Stimulated activated CD4-positive, alpha-beta T cell treated with anti-CD3 and anti-CD28 coated beads, Interleukin-12 subunit alpha, Interleukin-12 subunit beta, amount 100 ng/mL, for 24 hours (primary cell): ENCODE data around the gene LITAFD.
"Not testable (repeated sequence)": the region's sequence is repeated elsewhere in the genome, so short reads cannot be mapped to it uniquely, and the experiment has no call there.

Experiments used
- DNase-seq, 2 experiments: peaks; one replicate each; pipeline ENCODE4 v3.0.0-alpha.2; 2020; ENCODE audit warnings: low read depth in 2 of 2

LITAFD gene

DNA sequence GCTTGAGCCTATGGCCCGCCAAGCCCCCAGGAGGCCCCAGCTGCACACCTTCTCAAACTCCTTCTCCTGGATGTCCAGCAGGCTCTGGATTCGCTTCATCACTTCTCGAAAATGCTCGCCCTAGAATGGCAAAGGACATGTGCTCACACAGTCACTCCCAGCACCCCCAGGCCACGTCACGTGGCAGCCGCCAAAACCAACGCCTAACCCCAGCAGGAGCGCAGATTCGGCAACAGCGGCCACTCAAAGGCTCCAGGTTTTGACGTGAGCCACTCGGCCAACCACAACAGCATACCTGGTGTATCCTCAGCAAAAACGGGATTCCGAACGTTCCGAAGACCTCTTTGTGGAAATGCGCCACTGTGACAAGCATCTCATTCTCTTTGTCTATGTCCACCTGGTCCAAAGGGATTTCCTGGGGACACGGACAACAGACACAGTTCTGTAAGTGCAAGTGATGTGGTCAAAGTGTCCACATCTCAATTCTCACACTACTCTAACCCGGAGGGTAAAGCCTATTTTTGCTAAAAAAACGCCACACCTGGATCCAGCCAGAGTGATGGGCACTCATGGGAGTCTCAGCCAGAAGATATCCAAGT is 12.7 kb downstream of the LITAFD start:
- no peak for DNase-seq

DNA sequence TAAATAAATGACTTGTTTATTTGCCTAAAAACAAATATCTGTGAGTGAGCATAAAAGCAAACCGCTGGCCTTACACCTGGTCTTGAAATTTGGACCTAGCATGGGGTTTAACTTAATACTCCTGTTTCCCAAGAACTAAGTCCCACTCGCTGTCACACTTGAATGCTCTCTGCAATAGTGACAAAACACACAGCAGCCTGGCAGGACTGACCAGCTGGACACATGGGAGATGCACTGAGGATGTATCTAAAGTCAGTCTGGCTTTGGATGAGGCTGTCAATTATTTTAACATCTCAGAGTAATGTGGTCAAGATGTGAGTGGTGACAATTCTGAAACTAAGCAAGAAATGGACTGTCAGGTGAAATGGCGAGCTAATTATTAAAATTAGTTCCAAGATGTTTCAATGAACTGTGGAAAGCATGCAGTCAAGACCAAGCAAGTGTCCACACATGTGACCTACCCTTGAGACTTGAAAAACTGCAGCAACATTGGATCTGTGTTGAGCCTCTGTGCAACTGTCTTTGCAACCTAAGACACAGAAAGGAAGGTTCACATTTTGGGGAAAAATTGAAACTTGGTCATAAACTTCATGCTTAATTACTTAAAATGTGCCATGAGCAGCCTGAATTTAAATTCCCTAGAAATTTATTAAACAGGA is 16.6 kb downstream of the LITAFD start:
- no peak for DNase-seq

DNA sequence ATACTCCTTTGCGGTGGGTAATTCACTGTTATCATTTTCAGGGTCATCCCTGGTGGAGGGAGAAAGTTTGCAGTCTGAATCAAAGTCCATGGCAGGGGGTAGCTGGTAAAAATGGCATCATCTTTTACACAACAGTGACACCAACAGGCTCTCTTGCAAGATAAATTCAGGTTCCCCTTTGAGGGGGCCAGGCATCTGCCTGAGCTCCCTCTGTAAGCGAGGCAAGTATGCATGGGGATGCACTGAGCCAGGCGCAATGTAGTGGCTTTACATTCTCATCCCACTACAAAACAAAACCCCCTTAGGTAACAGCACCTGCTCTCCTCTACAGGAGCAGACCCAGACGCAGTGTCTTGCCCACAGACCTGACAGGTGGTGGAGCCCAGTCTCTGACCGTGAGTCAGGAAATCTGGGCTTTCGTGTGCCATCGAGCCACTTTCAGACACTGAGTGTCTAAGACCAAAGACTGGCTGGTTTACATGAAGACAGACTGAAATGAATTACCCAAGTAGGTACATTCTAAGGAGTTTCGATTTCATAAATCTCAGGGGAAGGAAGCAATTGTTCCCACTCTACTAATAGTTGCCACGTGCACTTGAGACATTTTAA is 17.7 kb downstream of the LITAFD start:
- no peak for DNase-seq

DNA sequence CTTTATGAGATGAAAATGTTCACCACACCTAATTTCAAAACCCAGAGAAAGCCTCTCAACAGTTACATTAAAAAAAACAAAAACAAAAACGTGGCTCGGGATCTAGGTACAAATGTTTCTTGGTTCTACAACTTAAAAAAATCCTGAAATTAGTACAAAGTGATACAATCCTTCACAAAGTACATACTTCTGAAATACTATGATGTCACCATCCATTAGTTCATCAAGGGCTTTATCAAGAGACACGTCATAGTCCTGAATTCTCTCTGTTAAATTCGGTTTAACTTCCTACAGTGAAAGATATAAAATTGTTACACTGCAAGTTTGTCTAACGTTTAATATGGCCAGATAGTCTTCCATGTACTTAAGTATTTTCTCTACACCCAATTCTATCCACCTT is 18.2 kb downstream of the LITAFD start:
- no peak for DNase-seq

DNA sequence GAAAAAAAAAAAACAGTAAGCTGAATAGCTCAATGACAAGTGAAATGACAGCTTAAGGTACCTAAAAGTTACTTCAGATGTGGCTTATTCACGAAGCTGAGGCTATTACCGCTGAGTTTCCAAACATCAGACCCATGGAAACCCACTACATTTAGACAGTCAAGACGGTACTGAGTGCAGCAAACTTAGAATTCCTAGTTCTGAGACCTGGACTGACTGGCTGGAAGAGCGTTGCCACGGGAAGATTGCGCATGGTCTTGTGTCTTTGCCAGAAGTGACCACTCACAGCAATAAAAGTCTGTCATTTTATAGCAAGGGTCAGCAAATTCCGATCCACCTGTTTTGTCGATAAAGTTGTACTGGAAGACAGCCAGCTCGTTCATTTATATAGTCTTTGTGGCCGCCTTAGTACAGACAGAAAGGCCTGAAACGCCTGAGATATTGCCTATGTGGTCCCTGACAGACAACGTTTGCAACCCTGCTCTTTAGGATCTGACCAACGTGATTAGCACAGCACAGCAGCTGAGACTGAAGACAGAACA is 19.2 kb downstream of the LITAFD start:
- no peak for DNase-seq

DNA sequence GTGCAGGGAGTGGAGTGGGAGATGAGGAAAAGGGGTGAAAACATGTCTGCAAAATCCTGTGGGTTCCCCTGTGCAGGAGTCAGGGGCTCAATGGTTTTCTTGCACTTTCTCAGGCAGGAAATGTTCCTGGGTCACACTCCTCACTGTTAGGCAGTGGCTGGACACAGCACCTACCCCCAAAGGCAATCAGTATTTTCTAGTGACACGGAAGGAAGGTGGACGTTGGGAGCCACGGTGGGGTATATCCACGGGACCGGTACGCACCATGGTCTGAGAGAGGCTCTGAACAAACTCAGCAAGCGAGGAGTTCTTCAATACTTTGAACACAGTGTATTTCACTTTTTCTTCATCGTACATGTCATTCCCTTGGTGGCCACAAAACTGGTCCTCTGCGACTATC is 20.9 kb downstream of the LITAFD start:
- DNase-seq: no peak

DNA sequence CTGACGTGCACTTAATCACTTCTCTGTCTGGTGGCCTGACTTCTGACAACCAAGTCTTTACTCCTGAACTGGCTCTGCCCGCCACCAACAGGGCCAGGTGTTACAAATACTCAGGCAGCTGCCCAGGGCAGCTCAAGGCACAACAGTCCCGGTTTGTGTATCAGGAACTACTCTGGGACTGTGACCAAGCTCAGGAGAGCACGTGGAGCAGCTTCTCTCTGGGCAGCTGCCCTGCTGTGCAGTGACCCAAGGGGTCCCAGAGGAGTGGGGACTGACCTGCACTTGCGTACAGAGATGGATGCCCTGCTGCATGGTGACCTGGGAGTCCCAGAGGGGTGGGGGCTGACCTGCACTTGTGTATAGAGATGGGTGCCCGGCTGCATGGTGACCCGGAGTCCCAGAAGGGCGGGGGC is 21.9 kb downstream of the LITAFD start:
- DNase-seq: no peak

DNA sequence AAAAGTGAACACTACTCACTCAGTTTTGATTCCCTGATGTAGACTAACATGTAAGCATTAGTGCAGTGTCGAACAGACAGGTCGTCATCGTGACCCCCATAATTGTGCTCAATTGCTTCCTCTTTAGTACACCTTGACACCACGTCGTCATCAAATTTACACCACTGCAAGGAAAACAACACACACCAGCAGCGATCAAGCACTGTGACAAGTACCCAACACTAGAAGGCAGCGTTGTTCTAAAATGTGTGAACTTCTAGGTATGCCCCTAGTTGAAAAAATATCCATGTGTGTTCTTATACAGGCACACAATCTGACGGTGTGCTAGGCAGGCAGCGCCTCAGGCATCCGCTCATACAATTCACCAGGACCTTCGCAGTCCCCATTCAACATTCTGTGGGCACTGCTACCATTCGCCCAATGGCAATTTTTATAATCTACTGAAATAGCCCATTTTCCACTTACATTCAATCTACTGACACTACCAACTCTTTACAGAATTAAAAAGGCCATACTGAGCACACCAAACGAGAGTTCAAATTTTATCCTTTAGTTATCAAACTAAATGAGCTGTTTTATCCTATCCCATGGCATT is 23.1 kb downstream of the LITAFD start:
- no peak for DNase-seq

DNA sequence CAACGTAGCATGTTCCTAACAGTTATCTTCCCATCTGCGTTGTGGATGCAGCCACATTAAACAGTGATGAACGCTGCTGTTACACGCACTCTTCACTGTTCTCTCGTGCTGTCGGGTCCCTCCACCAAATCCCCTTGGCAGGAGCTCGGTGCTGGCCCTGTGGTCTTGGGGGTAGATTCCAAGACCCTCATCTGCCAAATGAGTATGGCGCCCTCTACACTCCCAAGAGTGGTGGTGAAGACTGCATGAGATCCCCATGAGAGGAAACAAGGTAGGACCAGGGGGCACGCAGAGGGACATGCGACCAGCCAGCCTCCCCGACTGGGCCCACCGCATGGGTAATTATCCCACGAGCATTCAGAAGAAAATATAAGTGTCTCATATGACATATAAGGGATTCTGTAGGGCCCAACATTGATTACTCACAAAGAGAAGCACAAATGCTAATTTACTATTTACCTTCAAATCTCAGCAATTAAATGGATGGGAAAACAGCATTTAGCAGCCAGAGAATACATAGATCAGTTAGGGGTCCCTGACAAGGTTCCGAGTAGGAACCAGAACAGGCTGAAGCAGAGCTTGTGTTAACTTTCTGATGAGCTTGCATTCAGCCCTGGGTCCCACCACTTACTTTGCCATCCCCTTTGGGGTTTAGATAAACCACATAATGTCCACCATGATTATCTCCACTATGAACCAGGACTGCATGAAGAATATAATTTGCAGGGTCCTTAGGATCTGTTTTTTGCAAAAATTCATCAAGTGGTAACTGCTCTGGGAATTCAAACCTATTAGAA is 23.8 kb downstream of the LITAFD start:
- DNase-seq: no peak

DNA sequence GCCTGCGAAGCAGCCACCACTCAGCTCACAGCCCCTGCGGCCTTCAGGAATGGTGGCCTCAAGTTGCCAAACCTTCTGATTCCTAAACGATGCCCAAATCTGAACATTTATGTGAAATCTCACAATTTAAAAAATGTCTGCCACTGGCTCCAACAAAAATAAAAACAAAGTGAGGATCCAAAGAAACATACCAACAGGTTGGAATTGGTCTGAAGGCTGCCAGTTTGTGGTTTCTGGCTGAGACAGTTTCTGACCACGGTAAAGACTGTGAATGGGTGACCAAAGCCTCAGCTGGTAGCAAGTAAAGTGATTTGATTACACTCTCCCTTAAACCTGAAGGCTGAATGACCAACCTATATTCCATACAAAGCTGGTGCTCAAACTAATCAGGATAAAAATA is 24.9 kb downstream of the LITAFD start:
- DNase-seq: no peak

DNA sequence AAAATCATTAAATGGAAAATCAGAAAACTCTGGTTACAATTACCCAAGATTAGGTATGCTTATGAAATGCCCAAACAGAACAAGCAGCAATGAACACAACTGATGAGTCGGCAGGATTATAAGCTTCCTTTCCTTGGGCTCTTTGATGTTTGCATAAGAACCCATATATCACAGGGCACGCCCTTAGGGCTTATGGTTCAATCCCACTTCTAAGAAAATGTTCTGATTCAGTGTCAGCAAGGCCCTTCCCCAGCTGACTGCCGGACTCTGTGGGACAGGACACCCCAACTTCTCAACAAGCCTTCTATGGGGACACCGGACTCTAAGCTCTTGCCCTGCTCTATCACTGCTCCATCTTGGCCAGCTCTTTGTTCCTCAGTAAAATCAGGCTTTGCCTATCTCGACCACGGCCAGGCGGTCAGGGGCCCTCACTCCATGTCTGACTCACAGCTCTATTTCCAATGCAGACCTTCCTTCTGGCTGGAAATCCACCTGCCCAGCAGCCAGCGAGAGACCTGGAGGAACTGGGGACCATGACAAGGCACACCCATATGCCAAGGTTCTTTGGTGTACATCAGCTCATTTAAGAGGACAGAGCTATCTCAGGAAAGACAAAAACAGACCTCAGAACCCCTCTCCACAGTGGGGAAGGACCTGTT is 26.8 kb downstream of the LITAFD start:
- no peak for DNase-seq

DNA sequence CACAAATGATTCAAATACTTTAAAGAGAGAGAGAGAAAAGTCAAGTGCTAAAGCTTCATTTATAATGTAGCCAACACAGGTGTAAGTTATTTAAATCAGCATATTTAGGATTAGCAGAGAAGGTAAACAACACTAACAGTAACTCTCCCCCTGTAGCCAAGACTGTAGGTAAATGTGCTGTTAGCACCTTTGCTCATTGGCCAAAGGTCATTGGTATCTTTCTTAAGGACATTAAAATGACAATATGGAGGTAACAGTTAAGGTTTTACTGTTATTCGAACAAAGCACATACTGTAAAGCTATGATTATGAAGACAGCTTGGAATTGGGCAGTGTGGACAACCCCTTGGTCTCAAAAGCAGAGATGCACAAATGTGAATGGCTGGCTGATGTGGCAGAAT is 28.7 kb downstream of the LITAFD start:
- DNase-seq: no peak

DNA sequence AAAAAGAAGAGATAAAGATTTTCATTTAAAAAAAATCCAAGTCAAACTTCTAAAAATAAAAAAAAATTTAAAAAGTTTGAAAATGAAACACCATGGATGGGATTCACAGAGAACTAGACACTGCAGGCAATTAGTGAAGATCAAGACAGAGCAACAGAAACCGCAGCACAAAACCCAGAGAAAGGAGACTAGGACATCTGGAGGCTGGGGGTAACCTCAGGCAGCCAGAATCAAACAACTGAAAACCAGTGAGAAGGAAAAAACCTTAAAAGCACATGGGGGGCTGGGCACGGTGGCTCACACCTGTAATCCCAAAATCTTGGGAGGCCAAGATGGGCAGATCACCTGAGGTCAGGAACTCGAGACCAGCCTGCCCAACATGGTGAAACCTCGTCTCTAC is 30.6 kb downstream of the LITAFD start:
- no peak for DNase-seq

DNA sequence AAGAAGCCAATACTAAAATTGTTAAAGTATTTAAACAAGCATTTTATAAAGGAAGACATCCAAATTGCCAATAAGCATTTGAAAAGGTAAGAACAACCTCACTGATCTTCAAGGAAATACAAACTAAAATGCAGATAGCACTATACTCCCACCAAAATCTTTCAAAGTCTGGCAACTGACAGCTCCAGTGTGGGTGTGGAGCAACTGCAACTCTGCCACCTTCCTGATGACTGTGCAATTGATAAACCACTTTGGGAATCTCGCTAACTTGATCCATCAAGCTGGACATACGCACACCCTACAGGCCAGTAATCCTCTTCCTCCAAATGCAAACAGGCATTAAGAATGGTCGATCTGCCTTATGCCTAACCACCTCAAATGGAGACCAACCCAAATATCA is 31.9 kb downstream of the LITAFD start:
- DNase-seq: no peak

DNA sequence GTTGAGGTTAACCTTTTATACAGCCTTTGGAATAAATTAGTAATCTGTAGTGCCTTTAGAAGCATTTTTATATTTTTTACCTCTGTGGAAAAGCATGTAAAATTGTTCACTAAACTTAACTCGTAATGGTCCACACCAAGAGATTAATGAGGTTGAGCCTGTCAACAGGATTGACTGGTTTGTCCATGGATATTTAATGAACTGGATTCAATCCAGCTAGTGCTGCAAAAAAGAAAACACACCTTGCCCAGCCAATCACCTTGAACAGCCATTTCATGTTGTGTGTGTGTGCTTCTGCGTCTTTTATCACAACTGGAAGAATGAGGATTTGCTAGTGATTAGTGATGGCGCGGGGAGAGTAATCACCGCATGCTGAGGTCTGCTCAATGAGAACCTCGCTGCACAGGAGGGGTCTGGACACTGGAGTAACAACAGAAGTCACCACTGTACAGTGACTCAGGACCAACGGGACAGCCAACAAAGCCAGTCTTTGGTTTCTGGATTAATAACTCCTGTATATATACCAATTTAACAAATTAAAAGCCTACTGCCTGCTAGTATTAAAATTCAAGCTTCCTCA is 33.7 kb downstream of the LITAFD start:
- no peak for DNase-seq

DNA sequence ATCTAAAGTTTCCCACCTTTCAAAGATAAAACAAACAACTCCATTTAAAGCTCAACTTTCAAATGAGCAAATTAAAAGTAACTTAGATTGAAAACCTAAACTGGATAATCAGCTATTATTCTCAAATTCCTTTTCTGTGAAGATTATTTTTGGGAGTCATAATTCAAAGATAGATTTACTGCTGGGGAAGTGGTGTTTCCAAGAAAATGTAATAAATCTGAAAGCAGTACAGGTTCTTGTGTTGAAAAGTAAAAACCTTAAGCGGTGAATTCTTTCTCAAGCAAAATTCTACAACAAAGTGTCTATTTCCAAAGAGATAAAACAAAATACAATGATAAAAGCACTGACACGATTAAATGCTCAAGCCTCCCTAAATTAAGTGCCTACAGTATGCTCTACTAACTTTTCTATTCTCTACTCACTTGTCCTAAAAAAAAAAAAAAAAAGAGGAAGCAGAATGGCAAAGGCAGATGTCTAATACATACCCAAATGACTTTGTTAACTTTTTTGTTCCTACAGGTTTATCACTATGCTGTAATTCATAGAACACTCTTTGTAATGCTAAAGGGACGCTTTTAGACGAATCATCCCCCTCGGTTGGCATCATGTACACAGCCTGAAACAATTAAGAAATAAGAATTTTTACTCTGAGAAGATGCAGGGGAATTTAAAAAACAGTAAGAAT is 34.5 kb downstream of the LITAFD start:
- DNase-seq: no peak

DNA sequence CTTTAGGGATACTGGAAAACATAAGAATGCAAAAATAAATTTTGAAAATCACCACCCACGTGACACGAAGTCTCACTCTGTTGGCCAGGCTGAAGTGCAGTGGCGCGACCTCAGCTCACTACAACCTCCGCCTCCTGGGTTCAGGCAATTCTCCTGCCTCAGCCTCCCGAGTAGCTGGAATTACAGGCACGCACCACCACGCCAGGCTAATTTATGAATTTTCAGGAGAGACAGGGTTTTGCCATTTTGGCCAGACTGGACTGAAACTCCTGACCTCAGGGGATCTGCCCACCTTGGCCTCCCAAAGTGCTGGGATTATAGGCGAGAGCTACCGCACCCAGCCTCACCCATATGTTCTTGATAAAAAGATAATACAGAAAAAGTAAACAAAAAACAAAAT is 35.2 kb downstream of the LITAFD start:
- DNase-seq: not testable (repeated sequence)

DNA sequence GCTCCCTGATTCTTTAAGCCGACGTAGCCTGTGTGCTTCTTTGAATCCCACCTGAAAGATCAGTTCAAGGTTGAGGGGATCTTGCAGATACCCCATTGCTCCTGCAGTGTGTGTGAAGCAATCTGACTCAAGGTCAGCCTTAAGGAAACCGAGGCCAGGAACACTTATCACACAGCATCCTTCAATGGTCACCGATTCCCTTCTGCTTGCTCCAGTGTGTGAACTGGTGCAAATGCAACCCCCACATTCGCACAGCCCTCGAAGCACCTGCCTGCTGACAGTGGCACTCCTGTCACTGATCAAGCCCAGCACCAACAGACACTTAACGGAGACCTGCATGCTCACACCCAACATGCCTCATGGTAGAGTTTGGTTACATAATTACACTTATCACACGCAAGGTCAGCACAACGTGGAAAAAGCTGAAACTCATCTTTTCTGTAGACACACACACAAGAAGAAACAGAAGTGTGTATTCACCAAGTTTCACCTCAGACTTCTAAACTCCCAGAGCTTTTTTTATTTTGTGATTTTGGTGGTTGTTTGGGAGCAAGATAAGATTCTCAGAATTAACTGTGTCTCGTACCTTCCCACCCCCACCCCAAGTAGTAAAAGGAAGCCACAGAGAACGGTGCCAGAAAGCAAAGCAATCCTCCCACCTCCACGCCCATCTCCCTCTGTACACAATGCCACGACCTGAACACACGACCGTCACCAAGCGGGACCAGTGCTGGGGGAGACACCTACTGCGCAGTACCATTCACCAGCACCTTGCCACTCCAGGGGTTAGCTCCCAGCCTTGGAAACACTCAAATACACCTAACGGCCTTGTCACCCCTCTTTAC is 37.2 kb downstream of the LITAFD start:
- DNase-seq: no peak

DNA sequence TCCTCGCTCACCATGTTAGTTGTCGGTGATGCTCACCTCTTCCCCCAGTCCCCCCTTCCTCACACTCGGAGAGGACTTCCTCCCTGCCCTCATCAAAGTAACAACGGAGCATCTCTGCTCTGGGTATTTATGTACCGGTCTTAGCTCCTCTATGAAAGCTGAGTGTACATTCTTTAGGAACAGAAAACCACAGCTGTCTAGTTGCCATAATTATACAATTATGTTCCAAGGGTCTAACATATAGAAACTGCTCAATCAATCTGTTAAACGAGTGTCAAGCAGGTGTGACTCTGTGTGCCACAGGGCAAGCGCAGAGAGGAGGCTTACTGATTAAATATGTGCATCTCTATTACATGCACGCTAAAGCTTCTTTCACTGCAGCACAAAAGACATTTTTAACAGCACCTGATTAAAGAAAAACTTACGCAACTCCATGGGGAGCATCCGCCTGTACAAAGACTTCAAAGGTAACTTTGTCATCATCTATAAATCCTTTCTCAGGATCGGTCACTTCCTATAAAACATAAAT is 37.8 kb downstream of the LITAFD start:
- DNase-seq: no peak
